Activated CD8-positive, alpha-beta memory T cell treated with anti-CD3 and anti-CD28 coated beads for 36 hours (primary cell): ENCODE data around the gene ZFYVE27. TPM values are rescaled to one million over a fixed set of nuclear protein-coding genes. Genes with fewer than 3 reads are reported as not detected.

Experiments used
- CTCF ChIA-PET: fragments of 350-600 bp; sonication (Branson Sonifier 250); formaldehyde crosslinking; loops from one replicate; lab custom pipeline; 2021; ENCODE audit warnings: antibody characterized with exemption; lab: Charles Lee
- POLR2A ChIA-PET: fragments of 350-600 bp; sonication (Branson Sonifier 250); formaldehyde crosslinking; loops from one replicate; lab custom pipeline; 2021; ENCODE audit warnings: antibody characterized with exemption; lab: Charles Lee
- total RNA-seq, 2 experiments: library from RNA; stranded (reverse); gene quantifications; one replicate each; pipeline ENCODE4 v1.2.3, GENCODE V29; 2021

The ZFYVE27 gene
- total RNA-seq, 2 experiments from 2014 or later: 28.3 to 30.4 TPM

GRCh38 chr10:97759946-97760345 is 23.0 kb downstream of the ZFYVE27 start:
- CTCF ChIA-PET: interaction anchor here (0.7 to 1.6 kb wide), 2 partner anchors 109 to 111 kb away, joined by 3 to 4 read pairs; no protein-coding TSS in a partner anchor
- POLR2A ChIA-PET: no interaction called here

DNA sequence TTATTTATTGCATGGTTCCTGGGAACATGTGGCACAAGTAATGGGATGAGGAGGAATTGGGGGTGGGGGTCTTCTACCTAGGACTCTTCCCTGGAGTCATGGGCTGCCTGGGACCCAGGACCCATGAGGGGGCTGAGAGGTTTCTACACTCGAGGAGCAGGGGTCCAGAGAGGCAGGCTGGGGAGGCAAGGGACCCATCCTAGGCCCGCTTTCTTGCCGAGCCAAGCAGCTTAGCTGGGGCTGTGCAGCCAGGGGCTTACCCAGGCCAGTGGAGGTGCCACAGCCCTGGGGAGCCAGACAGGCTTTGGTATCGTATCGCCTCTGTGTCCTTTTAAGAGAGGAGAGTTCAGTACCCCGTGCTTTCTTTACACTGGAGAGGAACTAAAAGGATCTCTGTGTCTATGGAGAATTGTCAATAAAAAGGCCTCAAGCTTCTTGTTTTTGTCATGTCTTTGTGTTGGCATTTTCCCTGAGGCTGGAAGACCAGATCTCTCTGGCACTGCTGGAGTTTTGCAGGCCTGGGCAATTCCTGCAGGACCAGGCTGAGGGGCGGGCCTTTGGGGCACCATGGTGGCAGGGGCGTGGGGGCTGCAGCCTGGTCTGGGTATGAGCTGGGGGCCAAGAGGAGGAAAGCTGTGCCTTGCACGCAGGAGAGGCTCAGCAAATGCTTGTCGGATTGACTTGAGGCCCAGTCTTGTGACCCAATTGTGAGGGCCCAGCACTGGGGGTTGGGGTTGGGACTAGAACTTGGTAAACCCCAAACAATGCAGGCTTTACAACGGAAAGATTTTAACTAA is 23.7 kb downstream of the ZFYVE27 start:
- POLR2A ChIA-PET: no interaction called here
- CTCF ChIA-PET: interaction anchor here (0.7 to 1.6 kb wide), 2 partner anchors 109 to 110 kb away, joined by 3 to 4 read pairs; no protein-coding TSS in a partner anchor

DNA sequence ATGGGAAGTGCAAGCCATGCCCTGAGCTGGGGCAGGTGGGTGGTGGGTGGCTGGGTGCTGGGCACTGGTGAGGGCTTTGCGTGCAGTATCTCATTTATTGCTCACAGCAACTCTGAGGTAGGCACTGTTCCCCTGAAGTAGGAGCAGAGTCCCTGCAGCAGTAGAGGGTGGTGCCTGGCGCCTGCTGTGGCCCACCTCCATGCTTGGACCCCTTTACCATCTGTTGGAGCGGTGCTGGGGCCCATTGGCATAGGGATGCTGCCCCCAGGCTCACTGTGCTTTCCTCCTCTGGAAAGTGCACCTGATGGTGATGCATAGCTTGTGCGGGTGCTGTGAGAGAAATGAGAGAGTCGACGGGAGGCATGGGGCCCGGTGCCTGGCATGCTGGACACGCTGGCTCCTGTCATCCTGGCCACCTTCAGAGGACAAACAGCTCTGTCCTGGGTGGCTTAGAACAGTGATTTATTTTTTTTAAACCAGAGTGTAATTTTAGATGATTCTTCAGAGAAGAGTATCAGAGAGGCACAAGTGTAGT is 24.5 kb downstream of the ZFYVE27 start:
- POLR2A ChIA-PET: no interaction called here

DNA sequence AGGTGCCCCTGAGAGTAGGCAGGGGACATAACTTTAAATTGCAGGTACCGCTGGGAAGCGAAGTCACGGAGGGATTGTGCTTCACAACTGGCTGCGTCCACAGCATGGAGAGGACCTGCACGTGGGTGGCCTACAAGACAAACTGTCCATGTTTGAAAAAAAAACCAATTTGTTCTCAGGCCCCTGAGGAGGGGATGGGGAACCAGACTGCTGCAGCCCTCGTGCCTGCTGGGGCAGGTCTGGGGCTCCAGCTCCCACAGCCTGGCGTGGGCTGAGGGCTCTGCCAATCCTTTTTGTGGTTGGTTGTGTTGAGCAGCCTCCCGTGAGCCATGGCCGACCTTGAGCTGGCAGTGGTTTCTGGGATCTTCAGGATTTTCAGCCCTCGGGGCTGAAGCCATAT is 25.1 kb downstream of the ZFYVE27 start:
- ChIA-PET CTCF (no interaction called here), POLR2A (interaction anchor here (0.7 kb wide), 1 partner anchor 1903 kb away, joined by 3 read pairs; no protein-coding TSS in a partner anchor)

More for the DNA sequence above, 24.5 kb downstream of the ZFYVE27 start:
- CTCF ChIA-PET: no interaction called here

DNA sequence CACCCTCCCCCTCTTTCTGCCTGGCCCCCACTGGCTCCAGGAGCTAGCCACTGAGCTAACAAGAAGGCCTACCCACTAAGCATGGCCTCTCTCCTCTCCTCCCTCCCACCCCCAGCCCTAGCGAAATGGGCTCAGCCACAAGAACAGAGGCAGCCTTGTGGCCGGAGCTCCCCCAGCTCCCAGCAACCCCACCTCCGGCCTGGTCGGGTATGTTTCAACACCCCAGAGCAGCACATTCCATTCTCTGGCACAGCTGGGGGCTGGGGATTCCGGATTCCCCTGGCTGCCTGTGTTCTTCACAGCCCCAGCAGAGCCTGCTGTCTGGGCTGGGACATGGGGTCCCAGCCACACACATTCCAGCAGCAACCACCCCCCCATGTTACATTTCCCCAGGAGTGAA is 25.9 kb downstream of the ZFYVE27 start:
- CTCF ChIA-PET: no interaction called here
- POLR2A ChIA-PET: interaction anchor here (0.6 to 0.7 kb wide), 2 partner anchors 99 to 1902 kb away, joined by 3 read pairs; no protein-coding TSS in a partner anchor

GRCh38 chr10:97763411-97763810 is 26.5 kb downstream of the ZFYVE27 start:
- POLR2A ChIA-PET: no interaction called here
- CTCF ChIA-PET: interaction anchor here (0.7 kb wide), 2 partner anchors 58 to 307 kb away, joined by 4 read pairs; no protein-coding TSS in a partner anchor

DNA sequence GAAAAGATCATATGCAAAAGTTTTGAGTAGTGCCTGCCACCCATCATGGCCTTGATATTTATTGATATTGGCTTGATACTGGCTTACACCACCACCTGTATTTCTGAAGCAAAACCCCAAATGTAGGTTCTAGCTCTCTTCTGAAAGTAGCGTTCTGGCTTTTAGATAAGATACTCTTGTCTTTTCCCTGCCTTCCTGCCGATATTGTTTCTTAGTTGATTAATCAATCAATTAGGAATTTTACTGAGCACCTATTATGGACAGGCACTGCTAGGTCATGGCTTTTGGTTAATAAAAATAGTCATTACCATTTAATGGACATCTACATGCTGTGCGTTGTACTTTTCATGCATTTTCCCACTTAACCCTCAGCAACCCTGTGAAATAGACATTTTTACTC is 27.0 kb downstream of the ZFYVE27 start:
- POLR2A ChIA-PET: no interaction called here
- CTCF ChIA-PET: interaction anchor here (0.7 kb wide), 2 partner anchors 58 to 308 kb away, joined by 4 read pairs; no protein-coding TSS in a partner anchor

DNA sequence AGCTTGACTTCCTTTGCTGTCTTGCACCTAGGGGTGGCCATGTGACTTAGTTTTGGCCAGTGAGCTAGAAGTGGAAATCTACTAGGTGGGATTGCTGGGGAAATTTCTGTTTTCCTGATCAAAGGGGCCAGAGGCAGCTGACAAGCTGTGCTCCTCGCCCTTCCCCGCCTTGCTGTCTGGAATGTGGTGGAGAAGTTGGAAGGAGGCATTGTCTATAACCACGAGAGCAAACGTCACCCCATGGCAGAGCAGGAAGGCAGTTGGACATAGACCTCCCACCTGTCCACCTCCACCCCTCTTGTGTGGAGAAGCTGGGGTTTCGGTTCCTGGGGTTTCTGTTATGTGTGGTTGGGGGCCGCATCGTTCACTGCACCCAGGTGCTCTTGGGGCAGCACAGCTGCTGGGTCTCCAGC is 27.6 kb downstream of the ZFYVE27 start:
- POLR2A ChIA-PET: no interaction called here
- CTCF ChIA-PET: no interaction called here

- ChIA-PET CTCF (no interaction called here), POLR2A (no interaction called here)
Measured at GRCh38 chr10:97765201-97765600, 28.3 kb downstream of the ZFYVE27 start.

- CTCF ChIA-PET: interaction anchor here (1.2 kb wide), 1 partner anchor 105 kb away, joined by 3 read pairs; no protein-coding TSS in a partner anchor
- POLR2A ChIA-PET: no interaction called here
Measured at GRCh38 chr10:97766106-97766810, 29.3 kb downstream of the ZFYVE27 start.

- CTCF ChIA-PET: no interaction called here
Measured at GRCh38 chr10:97766996-97767924, 30.3 kb downstream of the ZFYVE27 start.

DNA sequence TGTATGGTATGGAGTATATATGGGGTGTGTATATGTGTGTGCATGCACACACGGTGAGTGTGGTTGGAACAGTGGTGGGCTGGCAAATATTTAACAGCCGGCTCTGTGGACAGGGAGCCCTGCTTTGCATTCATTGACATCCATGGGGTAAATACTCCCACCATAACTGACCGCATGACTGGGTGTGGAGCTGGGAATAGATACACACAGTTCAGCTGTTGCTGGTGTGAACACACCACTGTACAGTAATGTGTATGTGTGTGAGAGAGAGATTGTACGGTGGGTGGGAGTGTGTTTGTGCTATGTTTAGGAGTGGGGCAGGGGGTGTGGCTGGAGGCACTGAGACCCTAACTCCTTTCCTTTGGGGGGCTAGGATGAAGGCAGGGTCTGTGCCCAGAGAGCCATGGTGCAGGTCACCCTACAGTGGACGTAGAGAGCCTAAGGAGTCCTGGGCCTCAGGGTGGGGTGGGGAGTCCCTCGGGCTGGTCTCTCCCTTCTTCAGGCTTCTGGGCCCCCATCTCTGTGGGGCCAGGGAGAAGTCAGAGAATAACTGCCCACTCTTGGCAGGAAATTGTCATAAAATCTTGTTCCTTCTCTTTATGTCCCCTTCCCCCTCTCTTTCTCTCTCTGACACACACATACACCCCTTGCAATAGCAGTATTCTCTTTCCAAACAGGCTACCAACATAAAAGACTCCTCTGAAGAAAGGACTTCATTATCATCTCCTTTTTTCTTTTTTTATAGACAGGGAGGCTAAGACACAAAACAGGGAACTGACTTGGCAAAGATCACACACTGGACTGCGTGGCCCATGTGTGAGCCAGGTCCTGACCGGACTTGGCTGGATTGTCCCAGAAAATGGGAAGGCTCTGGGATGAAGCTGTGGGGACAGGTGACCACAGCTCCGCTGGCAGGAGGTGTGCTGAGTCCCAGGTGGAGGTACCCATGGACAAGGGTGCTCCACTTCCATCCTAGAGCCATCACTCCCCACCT is 31.7 kb downstream of the ZFYVE27 start:
- POLR2A ChIA-PET: no interaction called here
- CTCF ChIA-PET: no interaction called here

More at GRCh38 chr10:97766996-97767924, 30.3 kb downstream of the ZFYVE27 start:
- POLR2A ChIA-PET: no interaction called here

DNA sequence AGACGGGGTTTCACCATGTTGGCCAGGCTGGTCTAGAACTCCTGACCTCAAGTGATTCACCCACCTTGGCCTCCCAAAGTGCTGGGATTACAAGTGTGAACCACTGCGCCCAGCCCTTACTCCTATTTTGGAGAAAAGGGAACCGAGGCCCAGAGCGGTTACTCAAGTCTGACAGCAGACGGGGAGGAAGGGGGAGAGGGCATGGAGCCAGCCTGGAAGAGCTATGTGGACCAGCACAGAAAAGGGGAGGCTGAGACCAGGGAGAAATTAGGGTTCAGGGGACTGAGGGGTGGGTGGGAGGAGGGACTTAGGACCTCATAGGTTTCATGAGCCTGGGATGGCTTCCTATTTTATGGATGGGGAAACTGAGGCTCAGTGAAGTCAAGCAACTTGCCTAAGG is 33.3 kb downstream of the ZFYVE27 start:
- CTCF ChIA-PET: interaction anchor here (0.6 kb wide), 1 partner anchor 16 kb away, joined by 4 read pairs; no protein-coding TSS in a partner anchor

DNA sequence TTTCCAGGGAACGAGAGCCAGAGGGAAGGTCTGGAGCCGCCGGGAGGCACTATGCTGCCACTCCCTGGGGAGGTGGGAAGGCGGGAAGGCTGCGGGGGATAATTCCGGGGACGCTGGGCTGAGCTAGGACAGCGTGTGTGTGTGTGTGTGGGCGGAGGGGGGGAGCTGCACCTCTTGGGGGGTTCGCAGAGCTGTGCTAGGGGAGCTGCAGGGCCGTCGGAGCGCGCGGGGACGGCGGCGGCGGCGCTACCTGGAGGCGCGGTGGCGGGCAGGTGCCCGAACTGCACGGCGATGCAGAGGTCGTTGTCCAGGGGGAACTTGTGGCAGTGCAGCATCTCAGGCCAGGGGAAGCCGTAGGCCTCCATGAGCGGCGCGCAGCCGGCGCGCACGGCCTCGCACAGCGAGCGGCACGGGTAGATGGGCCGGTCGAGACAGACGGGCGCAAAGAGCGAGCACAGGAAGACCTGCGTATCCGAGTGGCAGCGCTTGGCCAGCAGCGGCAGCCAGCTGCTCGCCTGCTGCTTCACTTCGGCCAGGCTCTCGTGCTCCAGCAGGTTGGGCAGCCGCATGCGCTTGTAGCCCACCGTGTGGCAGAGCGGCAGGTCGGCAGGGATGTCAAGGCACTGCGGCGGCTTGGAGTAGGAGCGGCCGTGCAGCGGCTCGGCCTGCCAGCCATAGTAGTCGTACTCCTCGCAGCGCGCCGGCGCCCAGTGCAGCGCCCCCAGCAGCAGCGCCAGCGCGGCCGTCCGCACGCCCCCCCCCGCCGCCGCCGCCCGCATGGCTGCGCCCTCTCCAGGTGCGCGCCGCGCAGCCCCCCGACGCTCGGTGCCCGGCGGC is 34.3 kb downstream of the ZFYVE27 start:
- POLR2A ChIA-PET: no interaction called here
- CTCF ChIA-PET: no interaction called here

More for the DNA sequence above, 33.3 kb downstream of the ZFYVE27 start:
- POLR2A ChIA-PET: no interaction called here

GRCh38 chr10:97771913-97772823 is 35.2 kb downstream of the ZFYVE27 start, which contains the start of gene SFRP5:
Gene SFRP5, minus strand, starts transcription at chr10:97771999. Its CDS starts 166 bp downstream, at chr10:97771833.
- CTCF ChIA-PET: no interaction called here

More at GRCh38 chr10:97771913-97772823, 35.2 kb downstream of the ZFYVE27 start, which contains the start of gene SFRP5:
- POLR2A ChIA-PET: interaction anchor here (0.5 to 0.6 kb wide), 2 partner anchors 31 to 47 kb away, joined by 3 to 6 read pairs; no protein-coding TSS in a partner anchor
